Activated CD8-positive, alpha-beta memory T cell treated with anti-CD3 and anti-CD28 coated beads for 48 hours (primary cell): ENCODE data around the gene STARD8.
"Not testable (repeated sequence)": the region's sequence is repeated elsewhere in the genome, so short reads cannot be mapped to it uniquely, and the experiment has no call there.

Experiments
- DNase-seq, 3 experiments: peaks; one replicate each; pipeline ENCODE4 v3.0.0-alpha.2; 2020; ENCODE audit warnings: low read depth in 2 of 3, low spot score in 2 of 3

The STARD8 gene

GRCh38 chrX:68647156-68647957 is at the start of gene STARD8:
Gene STARD8 (plus strand): TSS chrX:68647666. CDS start chrX:68647883, 217 bp downstream.
- no peak for DNase-seq

- DNase-seq = no peak
Measured at GRCh38 chrX:68598841-68599240, 48.6 kb upstream of the STARD8 start.

GRCh38 chrX:68599256-68600152 is 48.0 kb upstream of the STARD8 start:
- DNase-seq = no peak

GRCh38 chrX:68604216-68604615 is 43.2 kb upstream of the STARD8 start:
- DNase-seq = not testable (repeated sequence)

GRCh38 chrX:68614733-68615132 is 32.7 kb upstream of the STARD8 start:
- DNase-seq = not testable (repeated sequence)

- no peak for DNase-seq
Measured at GRCh38 chrX:68627986-68628385, 19.5 kb upstream of the STARD8 start.

- not testable (repeated sequence) for DNase-seq
Measured at GRCh38 chrX:68629936-68630335, 17.5 kb upstream of the STARD8 start.

GRCh38 chrX:68631336-68631735 is 16.1 kb upstream of the STARD8 start:
- no peak for DNase-seq

GRCh38 chrX:68632491-68632890 is 15.0 kb upstream of the STARD8 start:
- DNase-seq = no peak

GRCh38 chrX:68633981-68634380 is 13.5 kb upstream of the STARD8 start:
- no peak for DNase-seq

- DNase-seq = no peak
Measured at GRCh38 chrX:68634649-68635227, 12.7 kb upstream of the STARD8 start.

GRCh38 chrX:68640661-68641060 is 6.8 kb upstream of the STARD8 start:
- DNase-seq = no peak

GRCh38 chrX:68644861-68645260 is 2.6 kb upstream of the STARD8 start:
- no peak for DNase-seq

GRCh38 chrX:68646421-68646820 is 1.0 kb upstream of the STARD8 start:
- no peak for DNase-seq

- no peak for DNase-seq
Measured at GRCh38 chrX:68648960-68649359, 1.5 kb downstream of the STARD8 start.

- DNase-seq = no peak
Measured at GRCh38 chrX:68650491-68650890, 3.0 kb downstream of the STARD8 start.

- DNase-seq = no peak
Measured at GRCh38 chrX:68651110-68651509, 3.6 kb downstream of the STARD8 start.

GRCh38 chrX:68652326-68653170 is 5.1 kb downstream of the STARD8 start:
- DNase-seq = no peak

GRCh38 chrX:68654693-68655092 is 7.2 kb downstream of the STARD8 start:
- no peak for DNase-seq

GRCh38 chrX:68656473-68656872 is 9.0 kb downstream of the STARD8 start:
- not testable (repeated sequence) for DNase-seq

GRCh38 chrX:68658530-68658929 is 11.1 kb downstream of the STARD8 start:
- DNase-seq = no peak
